Activated naive CD8-positive, alpha-beta T cell treated with anti-CD3 and anti-CD28 coated beads for 36 hours (primary cell): ENCODE measurements around the gene IFT22. TPM values are rescaled to one million over a fixed set of nuclear protein-coding genes. Genes with fewer than 3 reads are reported as not detected.
"Not testable (repeated sequence)": the region's sequence is repeated elsewhere in the genome, so short reads cannot be mapped to it uniquely, and the experiment has no call there.

Source experiments
- DNase-seq: peaks from one replicate; pipeline ENCODE4 v3.0.0; 2021
- H3K27ac Mint-ChIP-seq: one replicate; pipeline ENCODE4 v1.8.0; 2022; ENCODE audit warnings: mild to moderate bottlenecking, moderate library complexity, mixed read lengths
- H3K27me3 Mint-ChIP-seq: one replicate; pipeline ENCODE4 v1.8.0; 2022; ENCODE audit warnings: mild to moderate bottlenecking, mixed read lengths
- H3K36me3 Mint-ChIP-seq: one replicate; pipeline ENCODE4 v1.8.0; 2021; ENCODE audit warnings: mild to moderate bottlenecking, mixed read lengths
- H3K4me1 Mint-ChIP-seq: one replicate; pipeline ENCODE4 v1.8.0; 2021; ENCODE audit warnings: mixed read lengths
- H3K4me3 Mint-ChIP-seq: one replicate; pipeline ENCODE4 v1.8.0; 2022; ENCODE audit warnings: mild to moderate bottlenecking, moderate library complexity, mixed read lengths
- H3K9me3 Mint-ChIP-seq: one replicate; pipeline ENCODE4 v1.8.0; 2022; ENCODE audit warnings: mixed read lengths
- total RNA-seq, 2 experiments: library from RNA; stranded (reverse); gene quantifications; one replicate each; pipeline ENCODE4 v1.2.3, GENCODE V29; 2021

Gene IFT22
- total RNA-seq, 2 experiments from 2014 or later = 6.5 to 7.0 TPM

DNA sequence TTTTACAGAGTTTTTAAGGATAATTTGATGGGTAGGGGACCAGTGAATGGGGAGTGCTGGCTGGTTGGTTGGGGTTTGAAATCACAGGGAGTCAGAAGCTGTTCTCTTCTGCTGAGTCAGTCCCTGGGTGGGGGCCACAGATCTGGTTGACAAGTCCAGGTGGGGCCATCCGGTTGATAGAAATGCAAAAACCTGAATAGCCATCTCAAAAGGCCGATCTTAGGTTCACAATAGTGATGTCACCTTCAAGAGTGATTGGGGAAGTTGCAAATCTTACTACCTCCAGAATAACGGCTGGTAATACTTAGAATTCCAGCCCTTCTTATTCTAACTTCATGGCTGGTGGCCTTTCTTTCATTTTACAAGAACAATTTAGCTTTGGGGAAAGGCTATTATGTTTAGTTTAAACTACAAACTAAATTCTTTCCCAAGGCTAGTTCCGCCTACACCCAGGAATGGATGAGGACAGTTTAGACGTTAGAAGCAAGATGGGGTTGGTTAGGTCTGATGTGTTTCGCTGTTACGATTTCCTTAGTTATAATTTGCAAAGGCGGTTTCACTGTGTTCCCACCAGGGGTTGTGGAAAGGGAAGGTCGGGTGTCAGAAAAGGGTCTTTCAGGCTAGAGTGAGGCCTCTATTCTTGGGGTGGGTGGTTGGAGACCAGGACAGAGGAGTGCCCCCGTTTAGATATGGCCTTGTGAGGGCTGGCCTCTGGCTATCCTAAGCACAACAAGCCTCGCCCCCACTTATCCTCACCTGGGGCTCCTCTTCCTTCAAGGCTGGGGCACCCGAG is 27.4 kb downstream of the IFT22 start:
- Mint-ChIP-seq H3K27ac (no peak overlapping the region), H3K9me3 (no peaks in the 10 kb centered on the region), H3K4me1 (peaks cover 6% of the 10 kb centered on the region), H3K27me3 (peaks cover 61% of the 10 kb centered on the region), H3K36me3 (no peaks in the 10 kb centered on the region), H3K4me3 (no peak overlapping the region)
- DNase-seq = no peak

- H3K27ac Mint-ChIP-seq, DNase-seq, H3K4me1 Mint-ChIP-seq, H3K9me3 Mint-ChIP-seq, H3K4me3 Mint-ChIP-seq, H3K36me3 Mint-ChIP-seq: not testable (repeated sequence)
- peaks cover 52% of the 10 kb centered on the region for H3K27me3 Mint-ChIP-seq
Measured at GRCh38 chr7:101293069-101294021, 28.3 kb downstream of the IFT22 start.

DNA sequence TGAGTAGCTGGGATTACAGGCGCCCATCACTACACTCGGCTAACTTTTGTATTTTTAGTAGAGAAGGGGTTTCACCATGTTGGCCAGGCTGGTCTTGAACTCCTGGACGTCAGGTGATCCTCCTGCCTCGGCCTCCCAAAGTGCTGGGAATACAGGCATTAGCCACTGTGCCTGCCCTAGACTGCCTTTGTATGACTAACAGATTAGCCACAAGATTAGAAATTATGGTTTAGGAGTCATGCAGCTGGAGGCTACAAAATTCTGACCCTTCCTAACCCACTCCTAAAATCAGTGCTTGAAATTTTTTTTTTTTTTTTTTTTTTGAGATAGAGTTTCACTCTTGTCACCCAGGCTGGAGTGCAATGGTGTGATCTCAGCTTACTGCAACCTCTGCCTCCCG is 29.0 kb downstream of the IFT22 start:
- H3K9me3 Mint-ChIP-seq, DNase-seq, H3K36me3 Mint-ChIP-seq, H3K4me1 Mint-ChIP-seq, H3K4me3 Mint-ChIP-seq, H3K27ac Mint-ChIP-seq: not testable (repeated sequence)
- peaks cover 46% of the 10 kb centered on the region for H3K27me3 Mint-ChIP-seq

DNA sequence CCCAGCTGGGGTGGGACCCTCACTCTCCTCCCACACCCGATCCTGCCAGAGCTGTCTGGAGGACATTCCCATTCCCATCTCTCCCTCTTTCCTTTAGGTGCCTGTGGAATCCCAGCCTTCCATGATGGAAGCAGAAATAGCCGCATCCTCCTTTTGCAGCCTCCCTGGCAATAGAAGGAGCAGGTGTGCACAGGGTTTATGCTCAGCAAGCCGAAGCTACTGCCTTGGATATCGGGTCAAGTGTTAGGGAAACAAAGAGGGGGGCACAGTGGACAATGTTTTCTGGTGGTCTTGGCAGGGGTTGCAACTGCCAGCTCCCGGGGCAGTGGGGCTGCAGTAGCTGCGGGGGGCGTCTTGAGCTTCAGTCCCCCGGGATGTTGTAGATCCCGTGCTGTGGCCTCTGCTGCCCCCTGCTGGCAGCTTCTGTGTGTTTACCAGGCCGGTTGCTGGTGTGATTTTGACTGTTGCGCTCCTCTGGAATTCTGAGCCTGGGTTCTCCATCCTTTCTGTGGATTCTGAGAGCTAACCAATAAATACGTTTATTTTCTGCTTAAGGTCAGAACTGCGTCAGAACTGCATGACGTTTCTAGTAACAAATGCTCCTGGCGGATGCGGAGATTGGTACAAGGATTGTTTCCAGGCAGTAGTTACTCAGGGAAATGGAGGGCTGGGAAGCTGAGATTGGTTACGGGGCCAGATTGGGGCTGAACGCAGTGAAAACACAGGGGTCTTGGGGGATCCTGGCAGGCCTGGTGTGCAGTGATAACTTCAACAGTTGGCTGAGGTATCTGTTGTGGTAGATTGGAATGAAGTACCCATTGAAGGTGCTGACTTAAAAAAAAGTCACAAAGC is 31.2 kb downstream of the IFT22 start:
- not testable (repeated sequence) for H3K27ac Mint-ChIP-seq, H3K9me3 Mint-ChIP-seq, H3K4me3 Mint-ChIP-seq, H3K36me3 Mint-ChIP-seq, H3K4me1 Mint-ChIP-seq
- peak; percentile 53 for DNase-seq
- H3K27me3 Mint-ChIP-seq = peaks cover 32% of the 10 kb centered on the region

GRCh38 chr7:101289687-101290086 is 31.9 kb downstream of the IFT22 start:
- not testable (repeated sequence) for DNase-seq, H3K36me3 Mint-ChIP-seq, H3K4me1 Mint-ChIP-seq, H3K9me3 Mint-ChIP-seq, H3K4me3 Mint-ChIP-seq, H3K27ac Mint-ChIP-seq
- peaks cover 28% of the 10 kb centered on the region for H3K27me3 Mint-ChIP-seq

DNA sequence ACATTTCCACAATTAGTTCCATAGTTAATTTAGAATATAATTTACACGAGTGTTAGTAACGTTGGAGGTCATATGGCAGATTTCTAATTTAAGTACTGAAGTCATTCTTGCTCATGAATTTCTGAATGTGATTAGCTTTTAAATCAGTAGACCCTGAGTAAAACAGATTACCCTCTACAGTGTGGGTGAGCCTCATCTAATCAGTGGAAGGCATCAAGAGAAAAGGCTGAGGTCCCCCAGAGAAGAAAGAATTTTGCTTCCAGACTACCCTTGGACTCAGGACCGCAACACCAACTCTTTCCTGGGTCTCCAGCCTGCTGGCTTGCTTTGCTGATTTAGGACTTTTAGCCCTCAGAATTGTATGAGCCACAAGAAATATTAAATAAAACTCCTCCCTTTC is 33.2 kb downstream of the IFT22 start:
- H3K27me3 Mint-ChIP-seq = peaks cover 21% of the 10 kb centered on the region
- H3K9me3 Mint-ChIP-seq = no peaks in the 10 kb centered on the region
- no peak for DNase-seq
- H3K27ac Mint-ChIP-seq = no peak overlapping the region
- H3K4me3 Mint-ChIP-seq = no peak overlapping the region
- no peaks in the 10 kb centered on the region for H3K36me3 Mint-ChIP-seq
- H3K4me1 Mint-ChIP-seq = peaks cover 9% of the 10 kb centered on the region

DNA sequence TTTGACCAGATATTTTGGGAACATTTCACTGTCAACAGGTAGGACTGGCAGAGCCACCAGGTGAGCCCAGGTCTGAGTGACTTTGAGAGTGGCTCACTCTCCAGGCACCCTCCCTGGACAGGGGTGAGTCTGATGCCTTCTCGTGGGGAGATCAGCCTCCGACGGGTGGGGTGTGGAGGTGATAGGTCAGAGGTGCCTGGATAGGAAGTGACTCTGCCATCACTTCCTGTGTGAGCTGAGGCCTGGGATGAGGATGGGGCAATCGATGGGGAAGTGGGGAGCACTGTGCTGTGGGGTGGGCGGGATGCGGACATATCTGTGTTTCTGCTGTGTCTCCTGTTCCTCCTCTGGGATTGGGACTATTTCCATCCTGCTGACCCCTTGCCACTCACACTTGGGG is 34.6 kb downstream of the IFT22 start:
- Mint-ChIP-seq H3K4me3 (no peak overlapping the region), H3K27ac (no peak overlapping the region), H3K27me3 (peaks cover 21% of the 10 kb centered on the region), H3K4me1 (peaks cover 11% of the 10 kb centered on the region), H3K9me3 (no peaks in the 10 kb centered on the region), H3K36me3 (no peaks in the 10 kb centered on the region)
- DNase-seq = no peak

DNA sequence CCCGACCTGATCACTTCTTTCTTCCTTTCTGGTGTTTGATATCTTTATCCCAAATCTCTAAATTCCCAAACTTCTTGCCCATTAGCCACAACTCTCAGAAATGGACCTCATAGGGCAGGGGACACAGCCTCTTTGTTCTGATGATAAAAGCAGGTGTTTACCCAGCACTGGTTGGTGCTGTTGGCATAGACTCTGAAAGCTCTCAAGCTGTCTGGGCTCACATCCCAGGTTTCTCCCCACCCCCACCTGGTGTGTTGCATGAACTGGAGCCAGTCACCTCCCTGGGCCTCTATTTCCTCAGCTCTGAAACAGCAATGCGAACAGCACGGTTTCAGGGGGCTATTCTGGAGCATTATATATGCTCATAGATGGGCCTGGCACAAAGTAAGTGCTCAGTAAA is 35.7 kb downstream of the IFT22 start:
- not testable (repeated sequence) for DNase-seq, H3K4me3 Mint-ChIP-seq, H3K9me3 Mint-ChIP-seq, H3K27ac Mint-ChIP-seq, H3K36me3 Mint-ChIP-seq
- peaks cover 11% of the 10 kb centered on the region for H3K4me1 Mint-ChIP-seq
- H3K27me3 Mint-ChIP-seq = peaks cover 12% of the 10 kb centered on the region

DNA sequence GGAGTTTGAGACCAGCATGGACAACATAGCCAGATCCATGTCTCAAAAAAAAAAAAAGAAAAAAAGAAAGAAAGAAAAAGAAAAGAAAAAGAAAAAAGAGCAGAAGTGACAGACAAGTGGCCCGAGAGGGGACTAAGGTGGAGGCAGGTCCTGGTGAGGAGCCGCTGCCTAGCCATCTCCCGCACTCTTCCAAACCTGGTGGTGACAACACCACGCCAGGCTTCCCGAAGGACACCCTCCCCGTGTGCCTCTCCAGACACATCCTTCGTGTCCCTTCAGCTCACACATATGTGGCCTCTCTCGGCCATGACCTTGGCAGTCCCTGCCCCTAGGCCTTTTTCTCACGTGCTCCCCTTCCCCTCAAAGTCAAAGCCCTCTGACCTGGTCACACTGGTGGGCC is 36.4 kb downstream of the IFT22 start:
- no peaks in the 10 kb centered on the region for H3K36me3 Mint-ChIP-seq
- peaks cover 7% of the 10 kb centered on the region for H3K27me3 Mint-ChIP-seq
- no peak overlapping the region for H3K27ac Mint-ChIP-seq
- no peak overlapping the region for H3K4me3 Mint-ChIP-seq
- DNase-seq = no peak
- H3K4me1 Mint-ChIP-seq = peaks cover 5% of the 10 kb centered on the region
- H3K9me3 Mint-ChIP-seq = no peaks in the 10 kb centered on the region

DNA sequence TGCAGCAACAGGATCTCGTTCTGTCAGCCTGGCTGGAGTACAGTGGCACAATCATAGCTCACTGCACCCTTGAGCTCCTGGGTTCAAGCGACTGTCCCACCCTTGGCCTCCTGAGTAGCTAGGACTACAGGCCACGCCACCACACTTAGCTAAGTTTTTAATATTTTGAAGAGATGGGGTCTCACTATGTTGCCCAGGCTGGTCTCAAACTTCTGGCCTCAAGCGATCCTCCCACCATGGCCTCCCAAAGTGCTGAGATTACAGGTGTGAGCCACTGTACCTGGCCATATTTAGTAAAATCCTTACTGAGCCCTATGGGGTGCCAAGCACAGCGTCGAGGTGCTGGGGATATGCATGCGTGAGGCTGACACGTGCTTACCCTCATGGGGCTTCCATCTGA is 40.7 kb downstream of the IFT22 start:
- H3K36me3 Mint-ChIP-seq, H3K27ac Mint-ChIP-seq, H3K4me3 Mint-ChIP-seq, H3K9me3 Mint-ChIP-seq, DNase-seq, H3K4me1 Mint-ChIP-seq: not testable (repeated sequence)
- peaks cover 14% of the 10 kb centered on the region for H3K27me3 Mint-ChIP-seq

GRCh38 chr7:101278461-101279292 is 42.9 kb downstream of the IFT22 start:
- no peak overlapping the region for H3K4me3 Mint-ChIP-seq
- DNase-seq = no peak
- H3K36me3 Mint-ChIP-seq = no peaks in the 10 kb centered on the region
- H3K9me3 Mint-ChIP-seq = no peaks in the 10 kb centered on the region
- no peak overlapping the region for H3K27ac Mint-ChIP-seq
- peaks cover 2% of the 10 kb centered on the region for H3K4me1 Mint-ChIP-seq
- H3K27me3 Mint-ChIP-seq = peaks cover 14% of the 10 kb centered on the region

DNA sequence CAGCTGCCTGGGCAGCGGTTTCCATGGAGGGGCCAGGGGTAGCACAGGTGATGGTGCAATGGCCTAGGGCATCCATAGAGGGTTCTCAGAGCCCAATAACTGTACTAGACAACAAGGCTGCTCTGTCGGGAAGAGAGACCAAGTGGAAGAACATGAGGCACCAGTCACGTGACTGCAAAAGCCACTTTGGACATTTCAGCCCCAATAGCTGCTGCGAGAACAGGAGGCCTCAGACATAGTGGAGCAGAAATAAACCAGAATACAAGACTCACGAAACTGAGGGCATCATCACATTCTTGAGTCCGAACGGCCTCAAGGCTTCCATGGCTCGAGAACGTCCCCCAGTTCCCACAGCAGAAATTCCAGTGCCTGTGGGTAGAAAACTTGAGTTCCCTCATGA is 44.5 kb downstream of the IFT22 start:
- no peaks in the 10 kb centered on the region for H3K36me3 Mint-ChIP-seq
- H3K4me1 Mint-ChIP-seq = no peaks in the 10 kb centered on the region
- H3K27me3 Mint-ChIP-seq = peaks cover 11% of the 10 kb centered on the region

GRCh38 chr7:101273206-101273605 is 48.4 kb downstream of the IFT22 start:
- Mint-ChIP-seq H3K9me3 (no peaks in the 10 kb centered on the region), H3K4me1 (no peaks in the 10 kb centered on the region), H3K4me3 (no peak overlapping the region), H3K36me3 (no peaks in the 10 kb centered on the region), H3K27me3 (peaks cover 12% of the 10 kb centered on the region), H3K27ac (no peak overlapping the region)
- DNase-seq = no peak

More for the DNA sequence above, 44.5 kb downstream of the IFT22 start:
- Mint-ChIP-seq H3K4me3 (no peak overlapping the region), H3K9me3 (no peaks in the 10 kb centered on the region), H3K27ac (no peak overlapping the region)
- no peak for DNase-seq

- H3K27me3 Mint-ChIP-seq = peaks cover 12% of the 10 kb centered on the region
- H3K27ac Mint-ChIP-seq = no peak overlapping the region
- H3K4me3 Mint-ChIP-seq = no peak overlapping the region
- no peak for DNase-seq
- peaks cover 2% of the 10 kb centered on the region for H3K4me1 Mint-ChIP-seq
- H3K36me3 Mint-ChIP-seq = no peaks in the 10 kb centered on the region
- H3K9me3 Mint-ChIP-seq = no peaks in the 10 kb centered on the region
Measured at GRCh38 chr7:101271021-101271420, 50.6 kb downstream of the IFT22 start.
